ENCODE data around the gene GCLM. TPM values are rescaled to one million over a fixed set of nuclear protein-coding genes. Genes with fewer than 3 reads are reported as not detected.

GCLM gene
- total RNA-seq, 1 experiment from 2014 or later = 33.7 TPM

DNA sequence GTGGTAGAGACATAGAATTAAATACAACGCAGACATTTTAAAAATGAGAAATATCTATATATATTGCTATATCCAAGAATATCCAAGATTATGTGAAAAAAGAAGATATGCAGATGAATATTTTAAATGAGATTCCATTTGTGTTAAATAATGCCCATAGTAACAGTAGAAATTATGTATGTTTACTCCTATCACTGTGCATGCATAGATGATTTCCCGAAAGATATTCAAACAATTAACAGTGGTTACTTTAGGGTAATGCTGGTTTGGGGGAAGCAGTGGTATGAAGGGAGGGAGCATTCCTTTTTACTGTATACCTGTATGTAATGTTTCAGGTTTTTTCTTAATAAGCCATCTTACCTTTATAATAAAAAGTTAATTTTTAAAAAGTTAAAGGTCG lies 55.3 kb downstream of the GCLM start:
- no peak overlapping the region for H3K4me3 ChIP-seq (ENCODE audit: low read depth in 2 of 2, low read length in 2 of 2)
- POLR2A ChIA-PET = no interaction called here
- no peaks in the 10 kb centered on the region for H3K9me3 ChIP-seq (ENCODE audit: control insufficient read depth, insufficient read depth, low read depth, low read length)
- ATAC-seq (no peak), DNase-seq (ENCODE audit: low read depth, low spot score) (no peak)
- BruUV-seq (replicated peaks) = no TSS peak
- no peak overlapping the region for H3K27ac ChIP-seq (ENCODE audit: low read length)
- TF ChIP-seq, protein P1, sequence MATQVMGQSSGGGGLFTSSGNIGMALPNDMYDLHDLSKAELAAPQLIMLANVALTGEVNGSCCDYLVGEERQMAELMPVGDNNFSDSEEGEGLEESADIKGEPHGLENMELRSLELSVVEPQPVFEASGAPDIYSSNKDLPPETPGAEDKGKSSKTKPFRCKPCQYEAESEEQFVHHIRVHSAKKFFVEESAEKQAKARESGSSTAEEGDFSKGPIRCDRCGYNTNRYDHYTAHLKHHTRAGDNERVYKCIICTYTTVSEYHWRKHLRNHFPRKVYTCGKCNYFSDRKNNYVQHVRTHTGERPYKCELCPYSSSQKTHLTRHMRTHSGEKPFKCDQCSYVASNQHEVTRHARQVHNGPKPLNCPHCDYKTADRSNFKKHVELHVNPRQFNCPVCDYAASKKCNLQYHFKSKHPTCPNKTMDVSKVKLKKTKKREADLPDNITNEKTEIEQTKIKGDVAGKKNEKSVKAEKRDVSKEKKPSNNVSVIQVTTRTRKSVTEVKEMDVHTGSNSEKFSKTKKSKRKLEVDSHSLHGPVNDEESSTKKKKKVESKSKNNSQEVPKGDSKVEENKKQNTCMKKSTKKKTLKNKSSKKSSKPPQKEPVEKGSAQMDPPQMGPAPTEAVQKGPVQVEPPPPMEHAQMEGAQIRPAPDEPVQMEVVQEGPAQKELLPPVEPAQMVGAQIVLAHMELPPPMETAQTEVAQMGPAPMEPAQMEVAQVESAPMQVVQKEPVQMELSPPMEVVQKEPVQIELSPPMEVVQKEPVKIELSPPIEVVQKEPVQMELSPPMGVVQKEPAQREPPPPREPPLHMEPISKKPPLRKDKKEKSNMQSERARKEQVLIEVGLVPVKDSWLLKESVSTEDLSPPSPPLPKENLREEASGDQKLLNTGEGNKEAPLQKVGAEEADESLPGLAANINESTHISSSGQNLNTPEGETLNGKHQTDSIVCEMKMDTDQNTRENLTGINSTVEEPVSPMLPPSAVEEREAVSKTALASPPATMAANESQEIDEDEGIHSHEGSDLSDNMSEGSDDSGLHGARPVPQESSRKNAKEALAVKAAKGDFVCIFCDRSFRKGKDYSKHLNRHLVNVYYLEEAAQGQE (IDR thresholded peaks at IDR 0.05; ENCODE audit: insufficient read depth in 1 of 2, low read depth in 2 of 2, low read length in 1 of 2) = no peak
- TF ChIP-seq POLR2AphosphoS5 (IDR thresholded peaks at IDR 0.05; ENCODE audit: low read depth, low read length) = no peak
- TF ChIP-seq SIN3A (IDR thresholded peaks at IDR 0.05; ENCODE audit: borderline replicate concordance, insufficient read depth, low read depth, low read length) = no peak
- no peak for TF ChIP-seq TCF7L2 (IDR thresholded peaks at IDR 0.05; ENCODE audit: low read depth, low read length)
- TF ChIP-seq, protein P2, sequence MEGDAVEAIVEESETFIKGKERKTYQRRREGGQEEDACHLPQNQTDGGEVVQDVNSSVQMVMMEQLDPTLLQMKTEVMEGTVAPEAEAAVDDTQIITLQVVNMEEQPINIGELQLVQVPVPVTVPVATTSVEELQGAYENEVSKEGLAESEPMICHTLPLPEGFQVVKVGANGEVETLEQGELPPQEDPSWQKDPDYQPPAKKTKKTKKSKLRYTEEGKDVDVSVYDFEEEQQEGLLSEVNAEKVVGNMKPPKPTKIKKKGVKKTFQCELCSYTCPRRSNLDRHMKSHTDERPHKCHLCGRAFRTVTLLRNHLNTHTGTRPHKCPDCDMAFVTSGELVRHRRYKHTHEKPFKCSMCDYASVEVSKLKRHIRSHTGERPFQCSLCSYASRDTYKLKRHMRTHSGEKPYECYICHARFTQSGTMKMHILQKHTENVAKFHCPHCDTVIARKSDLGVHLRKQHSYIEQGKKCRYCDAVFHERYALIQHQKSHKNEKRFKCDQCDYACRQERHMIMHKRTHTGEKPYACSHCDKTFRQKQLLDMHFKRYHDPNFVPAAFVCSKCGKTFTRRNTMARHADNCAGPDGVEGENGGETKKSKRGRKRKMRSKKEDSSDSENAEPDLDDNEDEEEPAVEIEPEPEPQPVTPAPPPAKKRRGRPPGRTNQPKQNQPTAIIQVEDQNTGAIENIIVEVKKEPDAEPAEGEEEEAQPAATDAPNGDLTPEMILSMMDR (IDR thresholded peaks at IDR 0.05) = no peak
- in situ Hi-C loops (cut with HindIII; ENCODE audit: low pct_unique_long_range_greater_than_20kb, low sequenced_read_pairs) (no loop called here), intact Hi-C loops (cut with micrococcal nuclease; ENCODE audit: unreplicated experiment) (loop anchor here (10.0 kb wide), 1 partner anchor 549 kb away; no protein-coding TSS in a partner anchor)
- CTCF ChIA-PET = no interaction called here
- H3K4me1 ChIP-seq (ENCODE audit: control insufficient read depth, insufficient read depth, low read length) = no peaks in the 10 kb centered on the region
- H3K36me3 ChIP-seq (ENCODE audit: control insufficient read depth, insufficient read depth, low read length) = no peaks in the 10 kb centered on the region
- no peaks in the 10 kb centered on the region for H3K27me3 ChIP-seq (ENCODE audit: control insufficient read depth, insufficient read depth, low read length)

DNA sequence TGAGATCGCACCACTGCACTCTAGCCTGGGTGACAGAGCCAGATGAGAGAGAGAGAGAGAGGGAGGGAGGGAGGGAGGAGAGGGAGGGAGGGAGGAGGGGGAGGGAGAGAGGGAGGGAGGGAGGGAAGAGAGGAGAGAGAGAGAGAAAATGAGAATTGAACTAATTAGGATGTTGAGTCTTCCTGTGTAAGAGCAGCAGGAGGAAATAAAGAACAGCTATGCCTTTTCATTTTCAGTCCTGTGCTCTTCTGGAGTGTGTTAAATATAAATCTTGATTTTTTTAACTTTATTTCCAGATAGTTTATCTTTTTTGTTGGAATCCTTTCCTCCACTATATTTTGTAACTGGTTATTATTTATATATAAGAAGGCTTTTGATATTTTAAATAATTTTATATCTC lies 57.4 kb downstream of the GCLM start:
- ChIA-PET CTCF (interaction anchor here (0.7 kb wide), 1 partner anchor 485 kb away, joined by 5 read pairs; no protein-coding TSS in a partner anchor), POLR2A (interaction anchor here (0.6 kb wide), 1 partner anchor 815 kb away, joined by 5 read pairs; no protein-coding TSS in a partner anchor)
- Histone ChIP-seq H3K27me3 (ENCODE audit: control insufficient read depth, insufficient read depth, low read length) (no peaks in the 10 kb centered on the region), H3K4me1 (ENCODE audit: control insufficient read depth, insufficient read depth, low read length) (peaks cover 7% of the 10 kb centered on the region; the same call in 1 of the 2 replicates), H3K9me3 (ENCODE audit: control insufficient read depth, insufficient read depth, low read depth, low read length) (no peaks in the 10 kb centered on the region), H3K36me3 (ENCODE audit: control insufficient read depth, insufficient read depth, low read length) (no peaks in the 10 kb centered on the region), H3K27ac (ENCODE audit: low read length) (no peak overlapping the region), H3K4me3 (ENCODE audit: low read depth in 2 of 2, low read length in 2 of 2) (no peak overlapping the region)
- intact Hi-C loops (cut with micrococcal nuclease; ENCODE audit: unreplicated experiment) = loop anchor here (10.0 kb wide), 1 partner anchor 547 kb away; no protein-coding TSS in a partner anchor
- BruUV-seq (replicated peaks) = no TSS peak
- in situ Hi-C loops (cut with HindIII; ENCODE audit: low pct_unique_long_range_greater_than_20kb, low sequenced_read_pairs) = no loop called here
- ATAC-seq = no peak
- TF ChIP-seq, protein P1 (IDR thresholded peaks at IDR 0.05; ENCODE audit: insufficient read depth in 1 of 2, low read depth in 2 of 2, low read length in 1 of 2) = no peak
- TF ChIP-seq TCF7L2 (IDR thresholded peaks at IDR 0.05; ENCODE audit: low read depth, low read length) (no peak), SIN3A (IDR thresholded peaks at IDR 0.05; ENCODE audit: borderline replicate concordance, insufficient read depth, low read depth, low read length) (no peak), POLR2AphosphoS5 (IDR thresholded peaks at IDR 0.05; ENCODE audit: low read depth, low read length) (no peak)
- TF ChIP-seq, protein P2 (IDR thresholded peaks at IDR 0.05) = no peak
- no peak for DNase-seq (ENCODE audit: low read depth, low spot score)
